GM21390 (cell line): ENCODE results near the gene C2orf42.
A peak's percentile ranks its signal among the peaks of the same experiment; 100 is the strongest.
"Not testable (repeated sequence)": the region's sequence is repeated elsewhere in the genome, so short reads cannot be mapped to it uniquely, and the experiment has no call there.

Experiments
- ATAC-seq: cut with Tn5 transposase; IDR thresholded peaks from one replicate; pipeline ENCODE4 v1.9.1; 2021; ENCODE audit not compliant: unreplicated experiment

C2orf42 gene

GRCh38 chr2:70132244-70133126, 58.3 kb downstream of the C2orf42 start:
- ATAC-seq, result peak; percentile 48

- ATAC-seq, result not testable (repeated sequence)
Observed at GRCh38 chr2:70131344-70132143, 59.3 kb downstream of the C2orf42 start.

GRCh38 chr2:70128005-70128404, 62.8 kb downstream of the C2orf42 start:
- no peak for ATAC-seq

- ATAC-seq, result no peak
Observed at GRCh38 chr2:70126413-70126812, 64.4 kb downstream of the C2orf42 start.

GRCh38 chr2:70125498-70125898, 65.3 kb downstream of the C2orf42 start:
- no peak for ATAC-seq

GRCh38 chr2:70124983-70125480, 65.8 kb downstream of the C2orf42 start:
- no peak for ATAC-seq

- no peak for ATAC-seq
Observed at GRCh38 chr2:70123829-70124116, 67.0 kb downstream of the C2orf42 start.

- ATAC-seq, result no peak
Observed at GRCh38 chr2:70123051-70123828, 67.6 kb downstream of the C2orf42 start.

- no peak for ATAC-seq
Observed at GRCh38 chr2:70122470-70122869, 68.3 kb downstream of the C2orf42 start.

GRCh38 chr2:70121627-70122372, 69.0 kb downstream of the C2orf42 start:
- no peak for ATAC-seq

GRCh38 chr2:70118798-70119454, 71.9 kb downstream of the C2orf42 start:
- no peak for ATAC-seq

- no peak for ATAC-seq
Observed at GRCh38 chr2:70116936-70117552, 73.8 kb downstream of the C2orf42 start.

- peak; percentile 66 for ATAC-seq
Observed at GRCh38 chr2:70115646-70116442, 75.0 kb downstream of the C2orf42 start.

GRCh38 chr2:70113359-70114070, 77.3 kb downstream of the C2orf42 start:
- no peak for ATAC-seq

GRCh38 chr2:70111752-70112591, 78.8 kb downstream of the C2orf42 start:
- ATAC-seq, result no peak

- not testable (repeated sequence) for ATAC-seq
Observed at GRCh38 chr2:70110397-70110796, 80.4 kb downstream of the C2orf42 start.

GRCh38 chr2:70106138-70106537, 84.7 kb downstream of the C2orf42 start:
- not testable (repeated sequence) for ATAC-seq
